GM15510 (cell line): Measurements from ENCODE around the gene BGN.

Source experiments
- POLR2A ChIP-seq: IDR thresholded peaks from 3 replicates; pipeline ENCODE4 v1.6.1; 2011; ENCODE audit warnings: borderline replicate concordance; ENCODE audit not compliant: insufficient read length; ENCODE audit errors: extremely low read depth

Gene BGN

DNA sequence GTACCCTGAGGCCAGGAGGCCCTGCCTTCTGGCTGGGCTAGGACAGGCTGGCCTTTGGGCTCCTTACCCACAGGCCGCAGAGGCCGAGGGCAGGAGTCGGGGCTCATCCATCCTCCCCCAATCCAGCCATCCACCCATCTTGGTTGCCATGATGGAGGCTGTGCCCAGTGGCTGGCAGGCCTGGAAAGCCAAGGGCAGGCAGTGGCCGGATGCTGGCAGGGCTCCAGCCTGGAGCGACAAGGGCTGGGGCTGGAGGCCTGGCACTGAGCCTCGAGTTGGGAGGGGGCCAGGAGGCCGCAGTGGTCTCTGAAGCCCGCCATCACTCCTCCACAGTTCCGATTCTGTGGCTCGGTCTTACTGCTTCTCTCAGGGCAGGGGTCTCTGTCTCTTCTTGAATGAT lies 8.6 kb upstream of the BGN start:
- TF ChIP-seq POLR2A, result no peak

DNA sequence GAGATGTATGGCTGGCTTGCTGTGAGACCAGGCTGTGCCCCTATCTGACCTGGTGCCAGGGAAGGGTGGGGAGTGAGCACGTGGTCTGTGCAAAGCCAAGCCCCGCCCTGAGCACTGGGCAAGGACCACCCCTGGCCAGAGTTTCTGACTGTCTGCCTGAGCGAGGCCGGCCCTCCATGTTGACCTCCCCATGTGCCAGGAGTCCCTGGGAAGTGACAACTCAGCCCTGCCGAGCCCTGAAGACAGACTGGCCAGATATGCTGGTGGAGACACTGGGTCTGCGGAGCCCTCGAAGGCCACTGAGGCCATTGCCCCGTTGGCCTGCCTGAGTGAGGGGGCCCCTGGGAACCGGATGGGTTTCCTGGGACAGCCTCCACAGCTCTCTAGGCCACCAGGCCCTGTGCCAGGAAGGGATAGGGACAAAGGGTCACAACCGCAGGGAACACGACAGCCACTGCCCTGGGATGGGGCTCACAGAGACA lies 7.1 kb upstream of the BGN start:
- no peak for TF ChIP-seq POLR2A

DNA sequence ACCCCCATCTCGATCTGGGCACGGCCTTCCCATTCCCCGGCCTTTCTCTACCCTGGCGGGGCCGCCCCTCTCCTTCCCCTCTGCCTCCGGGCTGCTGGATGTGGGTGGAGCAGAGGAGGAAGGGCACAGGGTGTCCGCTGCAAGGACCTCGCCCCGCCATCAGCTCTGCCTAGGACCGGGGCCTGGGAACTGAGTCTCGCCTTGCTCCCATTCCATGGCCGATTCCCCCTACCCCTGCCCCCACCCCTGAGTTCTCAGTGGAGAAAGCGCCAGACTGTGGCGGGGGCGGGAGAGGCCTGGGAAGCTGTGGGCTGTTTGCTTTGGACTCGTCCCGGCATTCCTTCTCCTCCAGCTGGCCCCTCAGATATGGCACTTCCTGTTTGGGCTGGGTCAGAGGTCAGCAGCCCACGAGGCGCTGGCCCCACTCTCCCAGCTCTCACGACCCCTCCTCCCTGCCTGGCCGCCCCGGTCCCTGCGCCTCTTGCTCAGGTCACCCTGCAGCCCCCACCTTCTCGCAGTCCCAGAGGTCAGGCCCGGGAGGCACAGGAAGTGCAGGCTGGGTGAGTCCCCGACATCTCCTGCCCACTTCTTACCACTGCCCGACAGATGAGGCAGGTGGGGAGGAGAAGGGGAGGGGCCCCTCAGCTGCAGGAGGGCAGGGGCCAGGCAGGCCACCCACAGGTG lies 6.4 kb upstream of the BGN start:
- no peak for TF ChIP-seq POLR2A

DNA sequence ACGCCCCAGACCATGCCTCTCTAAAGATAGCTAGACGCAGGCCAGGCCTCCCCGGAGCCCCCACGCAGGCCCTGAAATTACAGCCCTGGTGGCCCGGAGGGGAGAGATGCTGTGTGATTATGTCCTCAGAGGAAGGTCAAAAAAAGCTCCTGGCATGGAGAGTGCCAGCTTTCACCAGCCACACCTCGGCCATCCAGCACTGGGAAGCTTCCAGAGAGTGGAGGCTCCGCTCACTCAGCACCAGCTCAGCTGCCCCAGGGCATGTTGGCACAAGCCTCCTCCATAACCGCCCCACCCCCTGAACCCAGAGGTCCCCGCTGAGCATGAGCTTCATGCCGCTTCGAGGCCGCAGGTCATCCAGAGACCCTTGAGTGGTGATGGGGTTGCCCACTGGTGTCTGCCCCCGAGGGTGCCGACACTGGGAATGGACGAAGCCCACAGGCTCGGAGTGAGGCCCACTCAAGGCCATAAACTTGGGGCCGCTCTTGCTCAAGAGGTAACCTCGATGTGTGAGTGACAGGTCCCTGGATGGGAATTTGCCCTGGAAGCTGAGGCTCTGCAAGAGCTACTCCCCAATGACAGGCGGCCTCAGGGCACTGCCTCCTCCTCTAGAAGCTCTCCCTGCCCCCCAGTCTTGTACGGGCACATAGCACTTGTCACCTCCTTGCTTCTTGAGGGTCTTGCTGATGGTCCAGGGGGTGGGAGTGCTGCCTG lies 4.4 kb upstream of the BGN start:
- TF ChIP-seq POLR2A, result no peak

DNA sequence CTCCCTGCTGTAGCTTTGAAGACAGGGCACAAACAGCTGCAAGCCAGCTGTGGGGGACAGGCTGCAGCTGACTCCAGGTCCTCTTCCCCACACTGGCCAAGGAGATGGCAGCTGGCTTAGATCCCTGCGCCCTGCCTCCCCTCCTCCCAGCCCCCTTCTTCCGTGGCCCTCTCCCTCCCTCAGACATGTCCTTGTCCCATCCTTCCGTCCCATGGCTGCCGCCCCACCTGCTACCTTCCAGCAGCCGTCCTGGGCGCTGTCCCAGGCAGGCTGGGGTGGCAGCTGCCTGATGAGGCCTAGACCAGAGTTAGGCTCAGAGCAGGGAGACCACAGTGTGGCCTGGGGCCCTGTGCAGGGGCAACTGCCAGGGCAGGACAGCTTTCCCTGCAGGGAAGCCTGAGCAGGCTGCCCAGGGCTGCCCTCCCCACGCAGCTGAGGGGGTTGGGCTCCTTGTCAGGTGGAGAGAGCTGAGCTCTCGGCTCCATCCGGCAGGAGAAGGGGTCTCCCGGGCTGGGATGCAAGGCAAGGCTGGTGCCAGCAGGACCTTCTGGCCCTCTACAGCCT lies 3.3 kb upstream of the BGN start:
- no peak for TF ChIP-seq POLR2A

DNA sequence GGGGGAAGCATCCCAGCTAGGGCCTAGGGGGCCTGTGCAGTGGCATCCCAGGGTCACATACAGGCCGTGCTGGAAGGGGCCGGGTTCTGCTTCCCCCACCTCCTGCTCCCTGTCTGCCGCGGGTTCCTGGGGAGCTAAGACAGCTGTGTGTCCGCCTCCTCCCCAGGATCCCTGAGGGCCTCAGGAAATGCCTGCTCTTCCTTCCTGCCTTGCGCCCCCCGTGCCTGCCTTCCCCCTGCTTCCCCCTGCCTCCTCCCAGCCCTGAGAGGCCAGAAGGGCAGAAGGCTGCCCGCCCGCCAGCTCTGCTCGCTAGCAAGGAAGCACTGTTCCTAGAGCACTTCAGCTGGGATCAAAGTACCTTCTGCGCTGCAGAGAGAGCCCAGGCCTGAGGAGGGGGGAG lies 2.9 kb upstream of the BGN start:
- no peak for TF ChIP-seq POLR2A

DNA sequence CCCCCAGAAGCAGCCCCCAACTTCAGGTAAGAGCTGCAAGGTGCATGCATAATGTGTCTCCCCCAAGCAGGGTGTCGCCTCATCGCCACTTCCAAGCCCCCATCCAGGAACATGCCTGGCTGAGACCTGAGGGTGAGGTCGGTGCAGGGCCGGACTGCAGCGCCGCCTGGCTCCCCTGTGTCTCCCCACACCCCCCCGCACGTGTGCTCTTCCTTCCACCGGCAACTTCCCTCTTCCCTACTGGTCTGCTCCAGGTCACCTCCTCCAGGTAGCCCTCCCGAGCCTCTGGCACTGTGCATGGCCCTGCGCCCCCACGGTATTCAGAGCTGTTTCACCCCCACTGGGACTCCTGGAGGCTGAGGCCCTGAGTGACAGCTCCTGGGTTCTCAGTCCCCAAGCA lies 2.2 kb upstream of the BGN start:
- TF ChIP-seq POLR2A, result no peak

DNA sequence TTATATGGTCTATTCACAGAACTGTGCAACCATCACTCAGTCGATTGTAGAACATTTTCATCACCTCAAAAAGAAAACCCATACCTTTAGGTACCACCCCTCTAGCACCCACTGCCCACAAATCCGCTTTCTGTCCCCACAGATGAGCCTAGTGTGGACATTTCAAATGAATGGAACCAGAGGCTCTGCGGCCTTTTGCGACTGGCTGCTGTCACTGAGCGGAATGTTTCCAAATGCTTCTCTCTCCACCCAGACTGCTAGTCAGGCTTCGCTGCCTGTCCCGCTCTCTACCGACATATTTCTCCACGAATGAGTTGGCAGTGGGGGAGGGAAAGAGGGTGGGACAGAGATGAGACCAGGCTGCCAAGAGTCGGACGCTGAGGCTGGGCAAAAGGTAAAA lies 1.7 kb upstream of the BGN start:
- TF ChIP-seq POLR2A, result no peak

DNA sequence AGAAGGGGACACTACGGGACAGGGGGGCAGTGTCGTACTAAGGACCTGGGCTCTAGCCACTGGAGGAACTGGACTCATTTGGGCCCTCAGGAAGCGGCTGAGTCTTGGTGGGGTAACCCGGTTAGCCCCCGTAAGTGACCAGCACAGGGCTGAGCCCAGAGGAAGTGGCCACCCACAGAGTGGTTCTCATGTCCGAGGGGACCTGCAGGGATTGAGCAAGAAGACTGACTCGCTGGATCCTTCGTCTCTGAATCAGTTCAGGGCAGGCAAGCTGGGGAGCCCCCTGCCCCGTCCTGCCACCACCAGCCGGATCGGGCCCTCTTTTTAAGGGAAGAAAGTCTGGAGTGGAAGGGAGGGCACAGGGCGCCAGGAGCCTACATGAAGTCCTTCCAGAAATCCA lies 719 bp upstream of the BGN start:
- no peak for TF ChIP-seq POLR2A

DNA sequence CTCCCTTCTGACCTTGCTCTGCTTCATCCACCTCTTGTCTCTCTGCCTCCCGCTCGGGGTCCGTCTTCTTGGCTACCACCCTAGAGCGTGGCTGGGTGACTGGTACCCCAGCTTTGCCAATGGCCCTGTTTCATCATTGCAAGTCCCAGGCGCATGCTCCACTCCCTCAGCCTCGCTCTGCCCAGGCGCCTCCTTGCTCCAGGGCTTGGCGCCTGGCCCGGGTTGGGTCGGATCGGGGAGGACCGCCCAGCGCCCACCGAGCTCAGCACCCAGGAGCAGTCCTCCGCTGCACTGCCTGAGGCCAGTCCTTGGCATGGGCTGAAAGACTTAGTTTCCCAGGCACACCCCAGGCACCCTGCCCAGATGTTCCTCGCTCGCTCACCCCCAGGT lies 577 bp downstream of the BGN start:
- no peak for TF ChIP-seq POLR2A

DNA sequence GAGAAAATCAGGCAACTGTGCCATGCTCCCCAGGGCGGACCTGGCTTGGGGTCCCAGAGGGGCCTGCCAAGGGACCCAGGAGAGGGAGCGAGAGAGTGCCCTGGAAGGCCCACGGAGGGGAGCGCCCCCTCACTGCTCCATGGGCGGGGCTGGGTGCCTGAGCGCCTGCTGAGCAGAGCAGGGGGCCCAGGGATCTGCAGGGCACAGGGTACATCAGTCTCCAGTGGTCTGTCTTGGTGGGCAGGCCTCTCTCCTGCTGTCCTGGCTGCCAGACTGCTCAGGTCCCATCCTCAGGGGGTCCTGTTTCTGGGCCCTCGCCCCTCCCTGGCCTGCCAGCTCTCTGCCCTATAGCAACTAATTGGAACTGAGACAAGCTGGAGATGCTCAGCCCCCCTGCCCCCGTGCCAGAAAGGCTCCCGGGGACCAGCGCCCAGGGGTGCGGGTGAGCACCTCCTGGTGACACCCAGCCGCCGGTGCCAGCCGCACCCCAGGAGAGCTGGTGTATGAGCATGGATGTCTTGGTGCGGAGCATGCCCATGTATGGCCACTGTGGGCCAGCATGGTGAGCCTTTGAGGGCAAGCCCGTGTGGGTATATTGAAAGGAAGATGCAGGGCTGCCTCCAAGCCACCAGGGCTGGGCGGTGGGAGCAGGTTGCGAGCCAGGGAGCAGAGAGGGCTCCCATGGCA lies 1.3 kb downstream of the BGN start:
- TF ChIP-seq POLR2A, result no peak

DNA sequence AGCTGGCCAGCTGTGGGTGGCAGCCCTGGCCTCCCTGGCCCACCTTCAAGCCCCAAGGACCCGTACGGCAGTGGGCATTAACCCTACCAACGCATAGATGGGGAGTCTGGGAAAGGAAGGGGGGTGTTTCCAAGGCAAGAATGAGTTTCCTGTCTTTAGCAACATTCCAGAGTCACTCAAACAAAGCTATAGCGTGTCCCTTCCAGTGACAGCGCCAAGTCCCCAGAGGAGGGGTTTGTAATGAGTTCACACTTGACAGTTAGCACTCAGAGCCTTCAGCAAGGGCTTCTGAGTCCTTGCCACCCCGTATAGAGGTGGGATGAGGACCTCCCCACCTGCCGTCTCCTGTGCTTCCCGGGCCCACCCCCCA lies 1.8 kb downstream of the BGN start:
- no peak for TF ChIP-seq POLR2A

DNA sequence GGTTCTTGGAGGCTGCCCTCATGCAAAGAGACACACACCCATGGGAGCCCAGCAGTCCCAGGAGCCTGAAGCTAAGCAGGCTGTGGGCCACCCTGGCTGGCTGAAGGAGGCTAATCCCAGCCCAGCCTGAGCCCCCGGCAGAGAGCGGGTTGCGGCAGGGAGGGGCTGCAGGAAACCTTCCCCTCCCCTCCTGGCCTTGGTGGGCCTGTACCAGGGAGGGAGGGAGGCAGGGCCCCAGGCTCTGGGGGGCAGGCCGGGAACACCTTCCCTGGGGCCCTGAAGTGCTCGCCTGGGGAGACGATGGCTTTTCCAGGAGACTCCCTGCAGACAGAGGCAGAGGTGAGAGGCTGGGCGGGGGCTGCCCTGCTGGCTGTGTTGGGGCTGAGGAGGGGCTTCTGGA lies 3.7 kb downstream of the BGN start:
- no peak for TF ChIP-seq POLR2A

DNA sequence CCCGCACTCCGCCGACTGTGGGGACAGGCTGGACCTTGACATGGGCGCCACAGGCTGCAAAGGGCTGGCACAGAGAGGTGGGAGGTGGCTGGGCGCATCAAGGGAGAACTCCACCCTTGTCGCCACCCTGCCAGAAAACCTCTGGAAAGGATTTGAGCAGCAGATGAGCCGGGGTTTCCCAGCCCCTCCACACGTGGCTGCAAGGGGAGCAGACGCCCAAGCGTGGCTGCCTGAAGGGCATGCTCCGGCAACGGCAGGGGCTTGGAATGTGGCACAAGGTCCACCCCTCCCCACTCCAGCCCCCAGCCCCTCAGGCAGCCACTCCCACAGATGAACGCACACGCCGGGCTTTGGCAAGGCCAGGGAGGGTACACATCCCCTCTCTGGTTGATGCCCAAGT lies 4.6 kb downstream of the BGN start:
- TF ChIP-seq POLR2A, result no peak

DNA sequence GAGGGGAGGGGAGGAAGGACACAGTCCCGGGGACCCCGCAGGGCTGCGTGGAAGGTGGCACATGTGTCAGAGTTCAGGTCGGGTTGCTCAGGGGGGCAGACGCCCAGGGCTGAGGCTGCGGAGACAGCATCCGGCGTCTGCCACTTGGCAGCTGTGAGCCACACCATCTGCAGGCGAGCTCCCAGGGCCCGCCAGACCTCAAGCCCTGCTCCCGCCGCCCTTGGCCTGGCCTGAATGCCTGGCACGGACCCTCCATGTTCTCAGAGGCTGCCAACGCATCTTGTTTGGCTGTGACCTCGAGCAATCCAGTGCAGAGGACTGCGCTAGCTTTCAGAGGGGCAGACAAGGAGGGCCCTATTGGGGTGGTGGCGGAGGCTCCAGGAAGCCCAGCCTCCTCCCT lies 5.1 kb downstream of the BGN start:
- no peak for TF ChIP-seq POLR2A
